Activated CD8-positive, alpha-beta memory T cell treated with anti-CD3 and anti-CD28 coated beads, Interleukin-2, amount 50 U/mL, for 1 hour (primary cell): ENCODE data around the gene ANKRD31.
"Not testable (repeated sequence)": the region's sequence is repeated elsewhere in the genome, so short reads cannot be mapped to it uniquely, and the experiment has no call there.

Source experiments
- DNase-seq: peaks from one replicate; pipeline ENCODE4 v3.0.0-alpha.2; 2020; ENCODE audit errors: extremely low read depth

The ANKRD31 gene, protein sequence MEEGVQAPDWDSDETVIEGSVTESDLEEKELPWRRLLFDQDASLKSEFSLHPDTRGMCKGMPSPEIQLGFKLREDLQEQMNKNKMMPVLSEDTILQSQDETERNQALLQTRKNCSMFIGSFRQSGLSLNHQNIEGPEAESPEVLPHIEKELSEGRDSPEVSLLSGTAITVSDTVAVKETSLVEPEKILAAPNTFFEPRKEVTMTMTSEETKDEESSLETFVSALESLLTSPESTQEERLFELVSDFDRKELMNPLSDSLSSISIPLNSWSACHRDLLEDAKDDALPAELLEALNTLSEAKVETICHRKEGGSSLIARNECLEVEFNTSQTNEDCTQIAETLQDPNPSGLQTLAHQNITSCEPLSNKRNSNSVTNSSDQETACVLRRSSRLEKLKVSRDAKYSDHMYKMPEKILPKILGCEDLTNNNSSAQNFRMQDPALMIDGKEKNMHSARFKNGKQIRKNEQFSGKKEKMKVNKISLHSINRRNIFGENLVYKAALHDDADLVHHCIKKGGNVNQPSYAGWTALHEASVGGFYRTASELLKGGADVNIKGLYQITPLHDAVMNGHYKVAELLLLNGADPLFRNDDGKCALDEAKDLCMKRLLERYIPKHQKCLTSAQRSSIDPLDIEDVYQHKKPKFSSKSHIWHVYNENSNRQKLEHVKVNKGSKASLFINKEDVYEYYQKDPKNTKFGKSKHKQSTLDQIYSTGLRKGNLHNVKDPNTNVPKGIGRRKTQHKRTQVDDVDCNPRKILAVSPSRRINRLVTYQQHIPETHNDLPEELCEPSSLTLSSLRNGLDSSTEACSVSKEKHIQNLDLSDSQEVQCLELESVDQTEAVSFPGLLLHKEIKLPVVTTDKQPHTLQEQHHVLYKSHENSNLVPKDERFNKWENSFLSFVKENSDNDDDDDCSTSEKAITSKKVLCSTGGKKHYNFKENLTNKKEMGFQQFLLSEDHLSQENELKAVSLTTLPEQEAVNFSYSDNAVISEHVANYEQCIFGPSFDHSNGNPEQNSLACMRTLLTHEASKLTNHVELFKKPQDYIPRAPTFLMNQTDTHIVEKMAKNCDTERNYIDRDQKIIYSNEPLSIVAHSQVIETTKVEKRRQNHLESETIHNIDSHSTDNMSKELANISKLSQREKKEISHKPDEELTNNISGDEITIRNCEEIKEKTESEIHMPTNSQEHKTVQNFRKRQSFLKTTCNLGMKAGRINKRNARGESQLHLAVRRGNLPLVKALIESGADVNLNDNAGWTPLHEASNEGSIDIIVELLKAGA (N-terminal part only)

DNA sequence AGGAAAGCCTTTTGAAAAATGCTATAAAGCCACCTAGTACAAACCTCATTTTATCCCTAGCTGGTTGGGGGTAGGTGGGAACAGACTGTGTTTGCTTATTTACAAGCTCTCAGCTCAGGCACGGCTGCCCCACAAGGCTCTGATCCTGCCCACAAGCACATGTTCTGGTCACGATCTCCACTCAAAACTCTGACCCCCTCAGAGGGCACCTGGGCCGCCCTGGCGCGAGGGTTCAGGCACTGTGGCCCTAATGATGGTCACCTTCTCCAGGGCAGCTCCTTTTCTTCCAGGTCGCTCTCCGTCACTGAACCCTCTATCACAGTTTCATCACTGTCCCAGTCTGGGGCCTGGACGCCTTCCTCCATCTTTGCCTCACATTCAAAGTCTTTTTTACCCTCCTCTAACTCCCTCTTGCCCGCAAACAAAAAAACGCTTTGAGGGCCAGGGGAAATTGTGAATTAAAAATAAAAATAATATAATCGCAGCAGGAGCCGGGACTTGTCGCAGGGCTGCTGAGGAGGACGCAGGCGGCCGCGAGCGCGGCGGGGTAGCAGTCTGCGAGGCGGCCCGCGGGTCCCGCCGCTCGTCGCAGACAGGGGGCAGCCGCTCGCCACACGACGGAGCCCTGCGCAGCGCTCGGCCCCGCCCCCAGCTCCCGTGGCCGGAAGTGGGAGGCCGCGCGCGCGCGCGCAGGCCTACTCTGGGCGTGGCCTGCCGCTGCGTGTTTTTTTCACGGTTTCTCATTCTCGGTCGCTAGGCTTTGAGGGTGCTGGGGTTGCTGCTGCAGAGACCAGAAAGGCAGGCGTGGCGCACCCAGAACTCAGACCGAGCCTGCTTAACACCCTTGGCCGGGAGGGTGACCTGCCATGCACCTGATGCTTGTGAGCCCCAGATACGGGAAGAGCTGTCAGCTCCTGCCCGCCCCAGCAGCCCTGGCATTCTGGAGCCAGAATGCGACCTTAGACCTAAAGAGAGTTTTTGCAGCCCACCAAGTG is at the start of gene ANKRD31:
Gene ANKRD31 (minus strand): TSS at position 557 of the 995 bp plus-strand sequence. CDS start 192 bp downstream, at position 365.
- peak; percentile 57 for DNase-seq

DNA sequence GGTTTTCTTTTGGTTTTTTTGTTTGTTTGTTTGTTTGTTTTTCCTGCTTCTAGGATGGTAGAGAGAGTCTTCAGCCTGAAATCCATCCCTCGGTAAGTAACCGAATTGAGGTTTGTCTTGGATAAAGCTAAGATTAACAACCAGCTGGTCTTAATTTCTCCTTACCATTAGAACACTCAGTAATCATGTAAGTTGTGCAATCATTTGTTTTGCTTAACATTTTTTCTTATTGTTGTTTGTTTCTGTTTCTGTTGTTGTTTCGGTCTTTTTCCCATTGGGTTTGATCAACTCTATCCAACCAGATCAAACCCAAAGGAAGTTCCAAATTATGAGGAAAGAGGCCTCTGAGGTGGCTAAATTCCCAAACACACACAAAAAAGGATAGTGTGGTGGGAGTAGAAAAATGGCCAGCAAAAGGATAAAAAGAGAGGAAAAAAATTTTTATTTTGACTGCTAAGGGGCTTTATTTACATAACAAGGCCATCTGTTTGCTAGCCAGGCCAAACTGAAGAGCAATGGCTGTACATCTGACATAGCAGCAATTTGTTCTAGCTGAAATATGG is 49.6 kb upstream of the ANKRD31 start:
- DNase-seq = no peak

DNA sequence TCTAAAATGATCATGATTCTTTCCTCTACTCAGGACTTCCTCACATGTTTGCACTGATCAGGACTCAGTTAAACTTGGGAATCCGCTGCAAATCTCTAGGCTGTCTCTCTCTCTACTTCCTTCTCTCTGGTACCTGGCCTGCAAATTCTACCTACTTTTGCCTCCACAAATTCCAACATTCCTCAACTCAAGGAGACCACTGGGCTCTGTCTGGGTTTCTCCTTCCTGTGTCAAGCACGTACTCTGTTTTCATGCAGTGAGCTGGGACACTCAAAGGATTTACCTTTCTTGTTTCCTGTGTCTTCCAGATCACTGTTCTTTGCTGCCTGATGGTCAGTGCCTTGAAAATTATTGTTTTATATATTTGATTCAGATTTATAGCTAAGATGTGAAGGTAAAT is 45.9 kb upstream of the ANKRD31 start:
- no peak for DNase-seq

DNA sequence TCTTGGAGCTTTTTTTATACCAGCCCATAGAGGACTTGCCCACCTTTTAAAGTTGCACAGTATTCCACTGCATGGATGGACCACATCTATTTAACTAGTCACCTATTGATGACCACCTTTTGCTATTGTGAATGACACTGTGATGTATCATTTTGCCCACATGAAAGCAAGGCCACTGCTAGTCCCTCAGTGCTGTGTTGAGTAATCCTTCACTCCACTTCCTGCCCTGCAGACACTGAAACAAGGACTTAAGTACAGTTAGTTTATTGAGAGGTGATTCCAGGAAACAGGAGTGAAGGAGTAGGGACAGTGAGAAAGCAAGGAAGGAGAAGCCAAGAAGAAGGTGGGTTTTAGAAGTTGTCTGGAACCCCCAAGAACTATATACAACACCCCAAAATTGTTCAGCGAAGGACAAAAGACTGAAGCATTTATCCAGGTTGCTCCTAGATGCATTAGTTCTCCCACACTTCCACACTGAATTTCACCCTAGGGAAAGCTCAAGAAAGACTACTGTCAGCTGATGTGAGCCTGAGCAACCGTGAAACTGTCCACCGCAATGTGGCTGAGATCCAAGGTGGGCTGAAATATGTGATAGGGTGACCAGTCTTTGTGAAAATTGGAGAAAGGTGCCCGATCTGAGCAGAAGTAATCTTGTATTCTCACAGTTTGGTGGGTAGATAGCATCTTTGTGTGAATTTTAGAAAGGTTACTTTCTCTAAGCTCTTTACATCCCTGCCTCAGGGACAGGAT is 45.2 kb upstream of the ANKRD31 start:
- no peak for DNase-seq

DNA sequence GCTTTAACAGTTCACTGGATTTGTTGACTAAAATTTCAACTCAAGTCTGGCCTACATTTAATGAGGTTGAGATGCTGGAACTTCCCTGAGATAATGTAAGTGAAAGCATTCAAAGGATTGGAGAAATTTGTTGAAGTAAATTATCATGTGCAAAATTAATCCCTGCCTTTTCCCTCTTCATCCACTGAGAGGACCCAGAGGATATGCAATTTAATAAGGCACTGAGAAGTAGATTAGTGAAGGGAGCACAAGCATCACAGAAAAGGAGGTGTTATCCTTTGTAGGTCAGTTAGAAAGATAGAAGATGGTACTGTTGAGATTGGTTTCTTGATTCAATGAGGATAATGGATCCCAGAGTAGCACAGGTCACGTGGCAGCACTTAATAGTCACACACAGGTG is 42.6 kb upstream of the ANKRD31 start:
- DNase-seq = no peak

DNA sequence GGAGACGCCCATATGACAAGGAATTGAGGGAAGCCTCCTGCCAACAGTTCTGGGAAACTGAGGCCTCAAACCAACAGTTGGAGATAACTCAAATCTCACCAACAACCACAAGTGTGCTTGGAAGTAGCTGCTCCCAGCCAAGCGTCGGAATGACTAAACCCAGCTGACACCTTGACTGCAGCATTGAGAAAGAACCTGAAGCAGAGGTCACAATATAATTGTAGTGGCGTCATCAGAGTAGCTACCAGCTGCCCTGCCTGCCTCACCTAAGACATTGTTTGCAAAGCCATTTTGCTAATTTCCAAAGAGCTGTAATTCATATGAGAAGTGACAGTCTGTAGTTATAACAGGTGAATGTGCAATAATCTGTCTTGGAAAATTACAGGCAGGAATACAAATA is 40.8 kb upstream of the ANKRD31 start:
- no peak for DNase-seq

DNA sequence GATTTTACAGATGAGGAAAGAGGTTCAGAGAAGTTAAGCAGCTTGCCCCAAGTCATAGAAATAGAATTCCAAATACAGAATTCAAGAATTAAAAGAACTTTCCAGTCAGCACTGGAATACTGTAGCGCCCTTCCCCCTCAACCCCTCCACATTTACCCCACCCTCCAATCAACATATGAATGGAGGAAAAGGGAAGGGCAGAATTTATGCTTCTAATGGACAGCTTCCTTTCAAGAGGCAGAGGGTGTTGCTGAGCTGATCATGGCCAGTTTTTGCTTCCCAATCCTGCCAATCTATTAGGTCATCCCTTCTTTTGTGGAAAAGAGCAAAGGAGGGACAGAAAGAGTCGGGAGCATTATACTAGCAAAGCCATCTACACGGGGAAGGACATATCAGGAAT is 39.1 kb upstream of the ANKRD31 start:
- no peak for DNase-seq

DNA sequence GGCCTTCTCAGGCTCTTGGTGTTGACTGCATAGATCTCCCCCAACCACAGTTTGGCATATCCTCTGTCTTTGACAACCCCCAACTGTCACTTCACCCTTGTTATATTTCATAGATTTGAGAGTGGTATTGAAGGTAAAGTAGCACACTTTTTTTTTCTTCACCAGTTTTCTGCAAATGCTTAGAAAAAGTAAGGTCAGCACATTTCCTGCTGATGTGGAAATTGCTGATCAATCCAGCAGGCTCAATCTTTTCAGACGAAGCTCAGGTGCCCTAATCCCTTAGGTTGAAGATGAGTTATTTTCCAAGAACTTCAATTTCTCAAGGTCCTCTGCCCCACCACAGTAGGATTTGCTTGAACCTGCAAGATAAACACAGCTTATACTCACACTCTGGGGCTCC is 38.5 kb upstream of the ANKRD31 start:
- no peak for DNase-seq

DNA sequence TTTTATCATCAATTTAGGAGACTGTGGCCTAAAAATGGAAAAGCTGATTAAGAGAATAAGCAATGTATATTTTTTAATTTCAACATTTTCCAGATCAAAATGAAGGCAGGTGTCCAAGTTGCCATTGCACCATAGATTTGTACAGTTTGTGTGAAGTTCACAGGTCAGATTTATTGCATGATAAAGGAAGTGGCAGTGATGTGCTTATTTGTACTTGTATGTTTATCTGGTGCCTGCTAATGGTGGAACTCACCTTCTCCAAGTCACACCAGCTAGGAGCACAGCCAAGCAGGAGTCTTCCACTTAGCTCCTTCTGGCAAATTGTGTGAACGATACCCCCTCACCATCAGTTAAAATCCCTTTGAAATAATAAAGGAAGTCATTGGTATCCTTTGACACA is 37.8 kb upstream of the ANKRD31 start:
- no peak for DNase-seq

DNA sequence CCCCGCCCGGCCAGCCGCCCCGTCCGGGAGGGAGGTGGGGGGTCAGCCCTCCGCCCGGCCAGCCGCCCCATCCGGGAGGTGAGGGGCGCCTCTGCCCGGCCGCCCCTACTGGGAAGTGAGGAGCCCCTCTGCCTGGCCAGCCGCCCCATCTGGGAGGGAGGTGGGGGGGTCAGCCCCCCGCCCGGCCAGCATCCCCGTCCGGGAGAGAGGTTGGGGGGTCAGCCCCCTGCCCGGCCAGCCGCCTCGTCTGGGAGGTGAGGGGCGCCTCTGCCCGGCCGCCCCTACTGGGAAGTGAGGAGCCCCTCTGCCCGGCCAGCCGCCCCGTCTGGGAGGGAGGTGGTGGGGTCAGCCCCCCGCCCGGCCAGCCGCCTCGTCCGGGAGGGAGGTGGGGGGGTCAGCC is 33.9 kb upstream of the ANKRD31 start:
- DNase-seq = not testable (repeated sequence)

DNA sequence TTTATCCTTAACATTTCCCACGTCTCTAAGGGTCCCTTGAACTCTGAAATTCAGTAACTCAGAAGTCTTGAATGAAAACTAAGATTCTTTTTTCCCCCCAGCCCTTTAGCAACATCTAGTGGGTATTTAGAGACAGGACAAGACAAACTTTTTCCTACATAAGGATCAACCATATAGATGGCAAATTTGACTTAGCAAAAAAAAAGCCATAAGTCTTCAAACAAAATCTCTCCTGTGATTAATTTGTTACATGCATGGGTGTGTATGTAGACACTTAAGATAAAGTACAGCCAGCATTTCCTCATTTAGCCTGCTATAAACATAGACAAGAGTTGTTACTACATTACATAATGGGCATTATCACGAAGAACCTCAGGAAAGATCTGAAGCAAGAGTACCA is 29.1 kb upstream of the ANKRD31 start:
- DNase-seq = no peak

DNA sequence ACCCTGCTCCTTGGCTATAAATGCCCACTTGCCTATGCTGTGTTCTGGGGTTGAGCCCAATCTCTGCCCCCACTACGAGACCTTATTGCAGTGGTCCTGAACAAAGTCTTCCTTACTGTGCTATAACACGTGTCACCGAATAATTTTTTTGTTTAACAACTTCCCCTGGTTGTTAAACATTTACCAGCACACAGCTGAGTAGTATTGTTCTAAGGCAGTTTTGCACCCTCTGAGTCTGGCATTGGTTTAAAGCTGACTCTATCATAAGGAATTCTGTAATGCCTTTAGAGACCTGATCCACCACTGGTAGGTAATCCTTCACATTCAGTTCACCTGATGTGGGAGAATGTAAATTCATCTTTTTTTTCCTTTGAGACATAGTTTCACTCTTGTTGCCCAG is 25.6 kb upstream of the ANKRD31 start:
- no peak for DNase-seq

DNA sequence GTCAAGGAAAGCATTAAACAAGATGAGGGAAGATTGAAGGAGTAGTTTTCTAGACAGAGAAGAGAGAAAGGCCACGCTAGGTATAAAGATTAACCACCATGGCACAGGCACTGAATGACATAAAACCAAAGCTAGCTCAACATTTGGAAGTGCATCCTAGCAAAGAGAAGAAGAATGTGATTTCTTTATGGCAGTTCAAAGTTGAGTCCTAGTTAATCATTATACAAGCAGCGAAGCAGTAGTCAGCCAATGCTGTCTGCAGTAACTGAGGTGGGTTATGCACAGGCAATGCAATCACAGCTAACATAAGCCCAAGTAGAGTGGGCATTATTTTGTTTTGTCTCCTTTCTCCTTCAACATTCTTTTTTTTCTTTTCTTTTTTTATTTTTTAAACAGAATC is 24.0 kb upstream of the ANKRD31 start:
- no peak for DNase-seq

DNA sequence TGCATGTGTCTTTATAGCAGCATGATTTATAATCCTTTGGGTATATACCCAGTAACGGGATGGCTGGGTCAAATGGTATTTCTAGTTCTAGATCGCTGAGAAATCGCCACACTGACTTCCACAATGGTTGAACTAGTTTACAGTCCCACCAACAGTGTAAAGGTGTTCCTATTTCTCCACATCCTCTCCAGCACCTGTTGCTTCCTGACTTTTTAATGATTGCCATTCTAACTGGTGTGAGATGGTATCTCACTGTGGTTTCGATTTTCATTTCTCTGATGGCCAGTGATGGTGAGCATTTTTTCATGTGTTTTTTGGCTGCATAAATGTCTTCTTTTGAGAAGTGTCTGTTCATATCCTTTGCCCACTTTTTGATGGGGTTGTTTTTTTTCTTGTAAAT is 13.8 kb upstream of the ANKRD31 start:
- DNase-seq = not testable (repeated sequence)

DNA sequence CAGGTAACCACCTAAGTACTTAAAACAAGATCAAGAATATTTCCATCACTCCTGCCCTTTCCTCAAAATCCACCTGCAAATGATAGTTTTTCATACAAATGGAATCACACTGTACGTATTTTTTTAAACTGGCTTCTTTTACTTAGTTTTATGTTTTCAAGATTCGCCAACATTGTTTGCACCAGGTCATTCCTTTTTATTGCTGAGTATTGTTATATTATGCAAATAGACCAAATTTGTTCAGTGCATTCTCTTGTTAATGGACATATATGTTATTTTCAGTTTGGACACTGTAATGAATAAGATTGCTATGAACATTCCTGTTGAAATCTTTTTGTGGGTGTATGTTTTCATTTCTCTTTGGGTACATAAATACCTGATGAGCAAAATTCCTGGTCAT is 8.3 kb upstream of the ANKRD31 start:
- no peak for DNase-seq

DNA sequence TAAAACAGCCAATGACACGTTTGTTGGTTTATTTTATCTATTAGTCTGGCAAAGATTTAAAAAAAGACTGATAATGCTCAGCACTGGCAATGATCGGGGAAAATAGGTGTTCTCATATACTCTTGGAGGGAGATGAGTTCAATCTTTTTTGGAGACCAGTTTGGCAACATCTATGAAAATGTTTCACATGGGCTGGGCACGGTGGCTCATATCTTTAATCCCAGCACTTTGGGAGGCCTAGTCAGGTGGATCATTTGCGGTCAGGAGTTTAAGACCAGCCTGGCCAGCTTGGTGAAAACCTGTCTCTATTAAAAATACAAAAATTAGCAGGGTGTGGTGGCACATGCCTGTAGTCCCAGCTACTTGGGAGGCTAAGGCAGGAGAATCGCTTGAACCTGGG is 6.8 kb upstream of the ANKRD31 start:
- DNase-seq = no peak

DNA sequence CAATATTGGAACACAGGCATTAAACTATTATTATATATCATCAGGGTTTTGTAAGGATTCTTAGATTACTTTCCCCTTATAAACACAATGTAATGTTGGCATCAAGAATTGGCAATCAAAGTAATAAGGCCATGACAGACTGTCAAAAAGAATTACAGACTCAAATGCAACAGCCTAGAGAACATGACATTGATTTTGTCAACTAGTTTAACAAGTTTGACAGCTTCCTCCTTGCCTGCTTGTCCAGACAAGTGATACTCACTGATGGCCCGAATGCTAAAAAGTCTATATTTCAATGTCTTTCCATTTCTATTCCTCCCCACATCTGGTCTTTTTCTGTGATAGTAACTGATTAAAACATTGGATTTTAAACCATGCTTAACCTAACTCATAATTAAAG is 6.4 kb upstream of the ANKRD31 start:
- no peak for DNase-seq

DNA sequence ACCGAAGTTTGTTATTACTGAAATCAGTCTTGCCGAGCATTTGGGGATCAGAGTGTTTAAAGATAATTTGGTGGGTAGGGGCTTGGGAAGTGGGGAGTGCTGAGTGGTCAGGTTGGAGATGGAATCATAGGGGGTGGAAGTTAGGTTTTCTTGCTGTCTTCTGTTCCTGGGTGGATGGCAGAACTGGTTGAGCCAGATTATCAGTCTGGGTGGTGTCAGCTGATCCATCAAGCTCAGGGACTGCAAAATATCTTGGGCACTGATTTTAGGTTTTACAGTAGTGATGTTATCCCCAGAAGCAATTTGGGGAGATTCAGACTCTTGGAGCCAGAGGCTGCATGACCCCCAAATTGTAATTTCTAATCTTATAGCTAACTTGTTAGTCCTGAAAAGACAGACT is 5.4 kb upstream of the ANKRD31 start:
- no peak for DNase-seq

DNA sequence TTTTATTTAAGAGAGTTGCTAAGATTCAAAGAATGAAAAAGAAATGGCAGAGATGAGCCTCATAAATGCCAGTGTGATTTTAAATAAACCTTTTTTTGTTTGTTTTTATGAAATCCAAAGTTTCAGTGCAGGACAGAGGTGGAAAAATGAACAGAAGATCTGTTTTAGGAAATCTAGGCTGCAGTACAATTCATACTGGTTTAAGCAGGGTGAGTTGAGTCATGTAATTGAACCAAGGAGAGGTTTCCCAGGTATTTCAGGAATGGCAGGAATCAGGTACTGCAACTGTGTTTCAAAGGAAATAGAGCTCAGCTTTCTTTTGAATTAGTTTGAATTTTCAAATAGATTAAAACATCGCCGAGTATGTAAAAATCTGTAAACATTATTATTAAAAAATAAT is 3.0 kb upstream of the ANKRD31 start:
- no peak for DNase-seq

DNA sequence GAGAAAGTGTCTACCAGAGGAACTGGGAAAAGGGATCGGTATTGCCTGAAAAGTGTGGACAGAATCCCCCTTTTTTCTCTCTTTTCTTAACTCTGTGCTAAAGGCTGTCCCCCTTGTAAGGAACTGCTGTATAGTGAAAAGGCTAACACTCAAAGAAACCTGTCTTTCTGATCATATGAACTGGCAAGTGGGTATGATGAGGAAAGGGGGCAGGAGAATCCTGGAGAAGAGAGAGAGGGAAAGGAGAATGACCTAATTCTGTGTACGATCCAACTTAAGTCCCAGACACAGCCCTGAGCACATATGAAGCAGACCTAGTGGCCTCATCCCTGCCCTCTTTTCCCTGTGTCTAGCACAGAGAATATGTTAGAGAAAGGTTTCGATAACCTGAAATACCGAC is 967 bp downstream of the ANKRD31 start:
- DNase-seq = no peak
